Measurements from ENCODE around the gene PVRIG. TPM values are rescaled to one million over a fixed set of nuclear protein-coding genes. Genes with fewer than 3 reads are reported as not detected.
A peak's percentile ranks its signal among the peaks of the same experiment; 100 is the strongest.
"Not testable (repeated sequence)": the region's sequence is repeated elsewhere in the genome, so short reads cannot be mapped to it uniquely, and the experiment has no call there.

Gene PVRIG
- total RNA-seq, 1 experiment from 2014 or later, result 0.70 TPM

- H3K4me3 Mint-ChIP-seq, result no peak overlapping the region
Measured at GRCh38 chr7:100267648-100268047, 47.9 kb downstream of the PVRIG start.

GRCh38 chr7:100268882-100269281, 49.1 kb downstream of the PVRIG start:
- not testable (repeated sequence) for H3K4me1 ChIP-seq (ENCODE audit: insufficient read depth, low read length); H3K27me3 Mint-ChIP-seq (ENCODE audit: low read depth); H3K4me2 ChIP-seq (ENCODE audit: insufficient read depth, insufficient read length, low read length); DNase-seq; H3K36me3 Mint-ChIP-seq (ENCODE audit: insufficient read depth in 1 of 3, low read depth in 3 of 3); H2BK5ac ChIP-seq (ENCODE audit: insufficient read length, low read length); H2BK20ac ChIP-seq (ENCODE audit: low read depth, low read length, poor library complexity, severe bottlenecking); H3K14ac ChIP-seq (ENCODE audit: insufficient read depth, low read length); H4K5ac ChIP-seq (ENCODE audit: insufficient read length, low read depth, low read length); H3K4ac ChIP-seq (ENCODE audit: low read depth, low read length); H3T11ph ChIP-seq (ENCODE audit: low read length); H3K27me3 ChIP-seq (ENCODE audit: insufficient read depth, low read length); H3K23me2 ChIP-seq (ENCODE audit: insufficient read length, low read depth, low read length, poor library complexity, severe bottlenecking); H3K9ac ChIP-seq (ENCODE audit: extremely low read depth, insufficient read length, low read length); H3K9me3 Mint-ChIP-seq; H3K27ac Mint-ChIP-seq; H3K23ac ChIP-seq (ENCODE audit: insufficient read length, low read depth, low read length); H3K27ac ChIP-seq (ENCODE audit: insufficient read length, low read depth, low read length); H3K56ac ChIP-seq (ENCODE audit: insufficient read length, low read depth, low read length); H4K8ac ChIP-seq (replicated peaks; ENCODE audit: insufficient read length, low read depth, low read length); H3K18ac ChIP-seq (ENCODE audit: insufficient read length, low read depth, low read length); H2AFZ ChIP-seq (ENCODE audit: low read length); H4K91ac ChIP-seq (ENCODE audit: insufficient read length, low read depth, low read length); H3K79me1 ChIP-seq (ENCODE audit: insufficient read depth, low read depth, low read length, poor library complexity, severe bottlenecking); H2BK120ac ChIP-seq (ENCODE audit: low read depth, low read length, poor library complexity, severe bottlenecking); H2AK5ac ChIP-seq (ENCODE audit: insufficient read length, low read length); H2BK15ac ChIP-seq (ENCODE audit: low read depth, low read length); H3K79me2 ChIP-seq (ENCODE audit: insufficient read depth, low read length); H2BK12ac ChIP-seq (ENCODE audit: insufficient read length, low read depth, low read length); H3K9me3 ChIP-seq (ENCODE audit: control insufficient read depth, low read depth, low read length); H4K20me1 ChIP-seq (ENCODE audit: control insufficient read depth, insufficient read depth, insufficient read length)
- no CpG with 5 or more reads among the region's 11 CpGs for WGBS (ENCODE audit: extremely low coverage, insufficient read length, low lambda C conversion rate)
- Mint-ChIP-seq H3K4me1 (peaks cover 27 to 44% of the 10 kb centered on the region in 2 experiments), H3K4me3 (peak overlapping the region in 1 of 2 experiments; percentile 40; a peak in 2 of 5 replicates)

More at GRCh38 chr7:100267648-100268047, 47.9 kb downstream of the PVRIG start:
- no peak for TF ChIP-seq CTCF (conservative IDR thresholded peaks at IDR 0.05)
- Histone ChIP-seq H3K9me3 (ENCODE audit: control insufficient read depth, low read depth, low read length) (no peaks in the 10 kb centered on the region), H2AK5ac (ENCODE audit: insufficient read length, low read length) (no peak overlapping the region), H3K4me1 (ENCODE audit: insufficient read depth, low read length) (no peaks in the 10 kb centered on the region; the same call in 1 of the 2 replicates), H3K23me2 (ENCODE audit: insufficient read length, low read depth, low read length, poor library complexity, severe bottlenecking) (peaks cover 5% of the 10 kb centered on the region), H3K4me2 (ENCODE audit: insufficient read depth, insufficient read length, low read length) (no peak overlapping the region), H4K91ac (ENCODE audit: insufficient read length, low read depth, low read length) (no peak overlapping the region), H4K8ac (replicated peaks; ENCODE audit: insufficient read length, low read depth, low read length) (no peak overlapping the region), H2BK120ac (ENCODE audit: low read depth, low read length, poor library complexity, severe bottlenecking) (no peak overlapping the region), H3K14ac (ENCODE audit: insufficient read depth, low read length) (no peak overlapping the region), H2BK15ac (ENCODE audit: low read depth, low read length) (no peak overlapping the region), H3K18ac (ENCODE audit: insufficient read length, low read depth, low read length) (no peak overlapping the region), H4K5ac (ENCODE audit: insufficient read length, low read depth, low read length) (no peak overlapping the region), H4K20me1 (ENCODE audit: control insufficient read depth, insufficient read depth, insufficient read length) (no peaks in the 10 kb centered on the region), H3K79me2 (ENCODE audit: insufficient read depth, low read length) (peaks cover 1% of the 10 kb centered on the region; the same call in 1 of the 2 replicates), H3K27ac (ENCODE audit: insufficient read length, low read depth, low read length) (no peak overlapping the region), H3T11ph (ENCODE audit: low read length) (no peak overlapping the region), H3K9ac (ENCODE audit: extremely low read depth, insufficient read length, low read length) (no peak overlapping the region), H3K79me1 (ENCODE audit: insufficient read depth, low read depth, low read length, poor library complexity, severe bottlenecking) (peaks cover 2% of the 10 kb centered on the region), H2BK5ac (ENCODE audit: insufficient read length, low read length) (no peak overlapping the region), H3K23ac (ENCODE audit: insufficient read length, low read depth, low read length) (no peak overlapping the region), H3K27me3 (ENCODE audit: insufficient read depth, low read length) (no peaks in the 10 kb centered on the region), H2AFZ (ENCODE audit: low read length) (no peak overlapping the region), H2BK12ac (ENCODE audit: insufficient read length, low read depth, low read length) (no peak overlapping the region), H3K4ac (ENCODE audit: low read depth, low read length) (no peak overlapping the region), H2BK20ac (ENCODE audit: low read depth, low read length, poor library complexity, severe bottlenecking) (no peak overlapping the region), H3K56ac (ENCODE audit: insufficient read length, low read depth, low read length) (no peak overlapping the region)
- Mint-ChIP-seq H3K27me3 (ENCODE audit: low read depth) (peaks cover 4% of the 10 kb centered on the region; the same call in 1 of the 2 replicates), H3K4me1 (peaks cover 27 to 36% of the 10 kb centered on the region in 2 experiments), H3K9me3 (no peaks in the 10 kb centered on the region), H3K36me3 (ENCODE audit: insufficient read depth in 1 of 3, low read depth in 3 of 3) (peaks cover 4 to 5% (median 4%) of the 10 kb centered on the region in 3 experiments; a peak in 4 of 7 replicates), H3K27ac (peak overlapping the region in 1 of 3 experiments; percentile 44; a peak in 1 of 7 replicates)
- WGBS (ENCODE audit: extremely low coverage, insufficient read length, low lambda C conversion rate), result no CpG with 5 or more reads among the region's 6 CpGs
- DNase-seq, result no peak

All from H9 (cell line).